Fibroblast of lung (primary cell): ENCODE measurements around the gene SLC22A12.

Experiments used
- CTCF ChIP-seq, 2 donors: IDR thresholded peaks in 1 of 2; conservative IDR thresholded peaks in 1 of 2; 1 replicate in 1 of 2; 2 replicates in 1 of 2; pipeline ENCODE4 v1.5.1; 2011 to 2012; ENCODE audit warnings: low read length in 2 of 2, control low read depth in 1 of 2, inconsistent platforms in 1 of 2, low read depth in 1 of 2, mild to moderate bottlenecking in 1 of 2
- EZH2 ChIP-seq: IDR thresholded peaks from 2 replicates; pipeline ENCODE4 v1.5.1; 2012; ENCODE audit warnings: low read length, control low read depth, mild to moderate bottlenecking; ENCODE audit errors: missing control alignments

GRCh38 chr11:64637334-64638017 is 46.5 kb downstream of the SLC22A12 start:
- TF ChIP-seq CTCF (conservative IDR thresholded peaks at IDR 0.05 in 1 of 2, IDR thresholded peaks at IDR 0.05 in 1 of 2; ENCODE audit: low read depth in 1 of 2, low read length in 2 of 2) (no peak), EZH2 (no peak)
